NCI-H2196 (cell line): ENCODE measurements around the gene HLA-DRA.

Experiments
- DNase-seq: peaks from one replicate; lab custom pipeline; 2025; ENCODE audit not compliant: unreplicated experiment; lab: John Stamatoyannopoulos, UW

Gene HLA-DRA

GRCh38 chr6:32439602-32440214 lies at the start of gene HLA-DRA:
Gene HLA-DRA, plus strand, starts transcription at chr6:32439887. Its CDS starts 64 bp downstream, at chr6:32439951.
- DNase-seq, result peak; percentile 46

DNA sequence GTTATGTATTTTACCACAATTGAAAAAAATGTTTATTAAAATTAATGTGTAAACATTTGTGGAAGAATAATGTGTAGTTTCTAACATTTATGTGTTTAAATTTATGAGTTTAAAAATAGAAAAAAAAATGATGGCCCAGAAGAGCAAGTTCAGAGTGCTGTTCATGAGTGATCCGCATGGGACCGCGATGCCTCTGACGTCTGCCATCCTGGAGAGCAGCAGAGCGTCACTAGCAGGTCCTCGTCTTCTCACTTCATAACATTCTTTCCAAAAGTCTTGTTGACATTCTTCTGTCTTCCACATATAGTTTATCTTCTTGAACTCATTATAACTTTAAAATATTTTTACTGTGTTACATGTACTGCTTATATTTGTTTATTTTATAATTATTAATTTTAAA lies 48.2 kb upstream of the HLA-DRA start:
- no peak for DNase-seq

DNA sequence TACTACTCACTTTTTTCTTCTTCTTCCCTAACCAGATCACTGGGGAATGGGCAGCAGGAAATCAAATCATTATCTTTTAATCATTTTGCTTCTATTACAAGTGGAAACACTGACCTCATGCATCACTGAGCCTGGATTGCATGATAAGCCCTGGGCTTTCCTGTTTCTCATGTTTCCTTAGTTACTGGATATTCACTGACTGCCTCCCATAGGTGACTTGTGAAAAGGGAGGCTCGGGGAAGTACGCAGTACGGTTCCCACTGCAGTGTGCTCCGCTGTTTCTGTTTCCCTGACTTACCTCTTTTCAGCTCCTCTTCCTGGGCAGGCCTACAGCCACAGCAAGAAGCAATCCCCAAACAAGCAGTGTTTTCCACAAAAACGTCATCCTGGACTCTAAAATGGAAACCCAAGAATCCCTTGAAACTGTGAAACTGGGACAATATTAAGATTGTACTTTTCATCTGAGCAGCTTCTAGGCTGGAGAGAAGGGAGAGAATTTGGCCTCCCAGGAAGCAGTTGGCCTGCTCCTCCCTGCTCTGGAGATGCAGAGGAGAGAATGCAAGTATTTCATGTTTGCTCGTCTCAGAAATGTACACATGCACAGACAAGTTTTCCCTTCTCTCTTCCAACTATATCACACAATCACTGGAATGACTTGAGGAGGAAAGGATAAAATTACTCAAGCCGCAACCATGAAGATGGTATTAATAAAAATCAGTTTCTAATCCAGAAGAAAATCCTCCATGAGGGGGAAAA lies 45.8 kb upstream of the HLA-DRA start:
- no peak for DNase-seq

DNA sequence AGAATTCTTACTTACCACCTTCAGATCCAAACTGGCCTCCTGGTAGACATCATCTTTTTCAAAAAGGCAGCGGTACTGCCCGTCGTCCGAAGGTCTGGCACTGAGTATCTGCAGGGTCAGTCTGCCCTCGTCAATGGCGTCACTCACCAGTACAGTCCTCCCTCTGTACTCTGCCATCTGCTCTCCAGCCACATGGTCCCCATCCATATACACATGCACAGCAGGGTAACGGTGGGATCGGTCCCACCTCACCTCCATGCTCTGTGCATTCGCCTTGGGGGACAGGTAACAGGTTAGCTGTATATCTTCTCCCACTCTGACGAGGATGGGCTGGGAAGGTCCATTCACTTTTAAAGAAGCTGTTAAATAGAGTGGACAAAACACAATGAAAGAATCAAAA lies 43.7 kb upstream of the HLA-DRA start:
- no peak for DNase-seq

- DNase-seq, result no peak
These were observed 42.3 kb upstream of the HLA-DRA start for GRCh38 chr6:32397252-32397920.

GRCh38 chr6:32401284-32401963 lies 38.3 kb upstream of the HLA-DRA start:
- no peak for DNase-seq

- no peak for DNase-seq
These were observed 36.9 kb upstream of the HLA-DRA start for GRCh38 chr6:32402812-32403211.

GRCh38 chr6:32405656-32406055 lies 34.0 kb upstream of the HLA-DRA start:
- no peak for DNase-seq

GRCh38 chr6:32406197-32406596 lies 33.5 kb upstream of the HLA-DRA start:
- DNase-seq, result no peak

GRCh38 chr6:32406857-32407256 lies 32.8 kb upstream of the HLA-DRA start, which contains the start of gene BTNL2:
Gene BTNL2, minus strand, starts transcription at chr6:32407181. Its CDS starts 58 bp downstream, at chr6:32407123.
- DNase-seq, result no peak

- DNase-seq, result no peak
These were observed 28.8 kb upstream of the HLA-DRA start for GRCh38 chr6:32410906-32411305.

GRCh38 chr6:32411566-32412327 lies 27.9 kb upstream of the HLA-DRA start:
- no peak for DNase-seq

DNA sequence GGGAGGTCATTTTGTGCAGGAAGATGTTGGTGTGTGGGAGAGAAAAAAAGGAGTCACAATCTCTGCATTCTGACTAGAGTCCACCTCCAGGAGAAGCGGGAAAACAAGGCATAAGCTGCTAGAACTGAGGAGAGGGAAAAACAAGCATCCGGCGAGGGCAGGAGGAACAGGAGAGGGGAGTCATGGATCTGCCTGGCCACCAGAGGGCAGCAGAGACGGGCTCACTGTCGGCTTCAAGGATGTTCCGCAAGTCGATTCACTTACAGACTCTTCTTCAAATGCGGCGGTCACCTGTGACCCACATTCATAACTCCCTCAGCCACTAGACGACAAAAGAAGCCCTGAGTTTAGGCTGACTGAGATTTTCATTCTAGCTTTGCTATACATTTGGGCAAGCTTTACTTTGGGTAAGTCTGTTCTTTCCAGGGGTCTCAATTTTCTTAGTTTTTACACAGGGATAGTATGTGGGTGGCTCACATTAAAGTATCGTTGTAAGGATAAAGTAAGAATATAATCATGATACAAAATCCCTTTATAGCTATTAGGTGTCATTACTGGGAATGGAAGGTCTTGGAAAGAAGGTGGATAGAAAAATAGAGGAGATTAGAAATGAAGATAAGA lies 26.1 kb upstream of the HLA-DRA start:
- DNase-seq, result peak; percentile 61

GRCh38 chr6:32415521-32416019 lies 24.1 kb upstream of the HLA-DRA start:
- peak; percentile 76 for DNase-seq

GRCh38 chr6:32416036-32416435 lies 23.7 kb upstream of the HLA-DRA start:
- DNase-seq, result no peak

- no peak for DNase-seq
These were observed 14.9 kb upstream of the HLA-DRA start for GRCh38 chr6:32424589-32425300.

- no peak for DNase-seq
These were observed 13.3 kb upstream of the HLA-DRA start for GRCh38 chr6:32426338-32426737.

DNA sequence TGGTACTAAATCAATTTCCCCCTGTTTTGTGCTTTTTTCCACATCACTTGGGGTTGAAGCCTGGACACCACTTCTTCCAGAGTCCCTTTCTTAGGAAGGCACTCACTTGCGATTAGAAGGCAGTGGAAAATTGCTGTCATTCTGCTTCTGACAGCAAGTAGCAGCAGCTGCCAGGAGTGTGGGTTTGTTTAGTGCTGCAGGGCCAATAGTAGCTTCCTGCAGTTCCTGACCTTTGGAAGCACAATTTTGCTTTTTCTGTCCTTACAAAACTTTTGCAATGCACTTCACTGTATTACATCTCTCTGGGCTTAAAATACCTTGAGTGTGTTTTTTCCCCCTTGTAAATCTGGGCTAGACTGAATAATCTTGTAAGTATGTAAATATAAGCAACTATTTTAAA lies 12.5 kb upstream of the HLA-DRA start:
- no peak for DNase-seq

GRCh38 chr6:32427934-32428474 lies 11.7 kb upstream of the HLA-DRA start:
- DNase-seq, result no peak
